Kidney (tissue), 14 donors: ENCODE data around the gene MXD1. TPM values are rescaled to one million over a fixed set of nuclear protein-coding genes. Genes with fewer than 3 reads are reported as not detected.

Source experiments
- DNase-seq, 5 donors: peaks; one replicate each; pipeline ENCODE4 v3.0.0-alpha.2; 2013 to 2020
- FAIRE-seq: peaks from 2 replicates; lab custom pipeline; 2012; peaks lifted over from hg19 to GRCh38; lab: Jason Lieb, UNC
- H3K27ac ChIP-seq, 2 donors: one replicate each; pipeline ENCODE4 v1.7.0; 2013; ENCODE audit warnings: low read depth in 2 of 2, low read length in 2 of 2, inconsistent platforms in 1 of 2
- H3K27me3 ChIP-seq: one replicate; pipeline ENCODE4 v1.7.1; 2013; ENCODE audit warnings: low read length, inconsistent platforms; ENCODE audit not compliant: control insufficient read depth, insufficient read depth
- H3K36me3 ChIP-seq, 3 donors: one replicate each; pipeline versions ENCODE4 v1.7.0 to v1.7.1; 2013; ENCODE audit warnings: low read length in 3 of 3, control low read depth in 1 of 3, inconsistent platforms in 1 of 3; ENCODE audit not compliant: insufficient read depth in 3 of 3, control insufficient read depth in 2 of 3
- H3K4me1 ChIP-seq, 3 donors: one replicate each; pipeline versions ENCODE4 v1.7.0 to v1.7.1; 2013; ENCODE audit warnings: low read length in 3 of 3, inconsistent platforms in 1 of 3, low read depth in 1 of 3; ENCODE audit not compliant: control insufficient read depth in 2 of 3, insufficient read depth in 2 of 3
- H3K4me3 ChIP-seq, 3 donors: one replicate each; pipeline versions ENCODE4 v1.7.0 to v1.8.1; 2013; ENCODE audit warnings: low read length in 3 of 3, control low read depth in 1 of 3, inconsistent platforms in 1 of 3
- H3K9ac ChIP-seq, 3 donors: one replicate each; pipeline versions ENCODE4 v1.7.0 to v1.7.1; 2013; ENCODE audit warnings: low read length in 3 of 3, control low read depth in 1 of 3, inconsistent platforms in 1 of 3
- H3K9me3 ChIP-seq, 3 donors: one replicate each; pipeline versions ENCODE4 v1.7.0 to v1.7.1; 2013; ENCODE audit warnings: low read length in 3 of 3, control low read depth in 1 of 3, inconsistent platforms in 1 of 3; ENCODE audit not compliant: control insufficient read depth in 2 of 3, insufficient read depth in 1 of 3
- intact Hi-C: fragments of 100-400 bp; cut with DNase I; formaldehyde crosslinking; loops from one replicate; pipeline ENCODE4 v1.11.1; 2022
- polyA plus RNA-seq: library from polyadenylated mRNA; stranded (reverse); fragments of 350-450 nt; fragmentation: Illumina TruSeq; extraction: RNeasy Lipid Tissue Mini Kit (QIAGEN cat#74804); gene quantifications from one replicate; pipeline ENCODE4 v1.2.3, GENCODE V29; 2014; ENCODE audit warnings: low read depth, low replicate concordance; ENCODE audit not compliant: insufficient read depth
- total RNA-seq: library from RNA; stranded (reverse); fragmentation: NEBNext Ultra II Directional; extraction: Animal tissue kit (Norgen Biotek cat#: 25700); gene quantifications from one replicate; pipeline ENCODE4 v1.2.1, GENCODE V29; 2021
- TF ChIP-seq, protein P1 (sequence below): IDR thresholded peaks from 3 replicates; pipeline ENCODE4 v1.5.1; 2012; ENCODE audit warnings: mild to moderate bottlenecking, moderate library complexity, borderline replicate concordance; ENCODE audit not compliant: insufficient read depth; ENCODE audit errors: extremely low read depth
- donor health status: control.
- donor health status: control.
- donor health status: control.
- donor health status: control.
- donor health status: control.
- donor health status: DM: yes; HTN: yes; CAD: no.
- donor health status: Normal renal cell carcinoma (clear cell type).

The MXD1 gene
- total and polyA plus RNA-seq, 2 donors from 2014 or later, result 4.9 to 13.3 TPM

DNA sequence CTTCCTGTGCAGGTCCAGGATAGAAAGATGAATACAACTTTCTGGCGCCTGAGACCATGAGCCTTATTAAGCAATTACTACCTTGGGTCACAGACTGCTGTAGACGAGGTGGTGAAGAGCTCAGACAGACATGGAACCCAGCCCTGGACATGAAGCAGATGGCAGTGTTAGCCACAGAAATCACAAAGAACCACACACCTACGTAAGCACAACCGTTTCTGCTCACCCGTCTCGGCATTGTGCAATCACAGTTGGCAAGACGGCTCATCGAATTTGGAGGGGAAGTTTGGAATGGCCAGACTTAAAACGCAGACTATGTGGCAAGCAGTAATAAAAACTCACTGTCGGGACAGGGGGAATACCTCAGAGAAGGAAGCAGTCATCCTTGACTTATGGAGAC is 70.8 kb downstream of the MXD1 start:
- intact Hi-C loops, result no loop called here
- no peaks in the 10 kb centered on the region for H3K9me3 ChIP-seq
- no peak overlapping the region for H3K9ac ChIP-seq
- TF ChIP-seq, protein P1, sequence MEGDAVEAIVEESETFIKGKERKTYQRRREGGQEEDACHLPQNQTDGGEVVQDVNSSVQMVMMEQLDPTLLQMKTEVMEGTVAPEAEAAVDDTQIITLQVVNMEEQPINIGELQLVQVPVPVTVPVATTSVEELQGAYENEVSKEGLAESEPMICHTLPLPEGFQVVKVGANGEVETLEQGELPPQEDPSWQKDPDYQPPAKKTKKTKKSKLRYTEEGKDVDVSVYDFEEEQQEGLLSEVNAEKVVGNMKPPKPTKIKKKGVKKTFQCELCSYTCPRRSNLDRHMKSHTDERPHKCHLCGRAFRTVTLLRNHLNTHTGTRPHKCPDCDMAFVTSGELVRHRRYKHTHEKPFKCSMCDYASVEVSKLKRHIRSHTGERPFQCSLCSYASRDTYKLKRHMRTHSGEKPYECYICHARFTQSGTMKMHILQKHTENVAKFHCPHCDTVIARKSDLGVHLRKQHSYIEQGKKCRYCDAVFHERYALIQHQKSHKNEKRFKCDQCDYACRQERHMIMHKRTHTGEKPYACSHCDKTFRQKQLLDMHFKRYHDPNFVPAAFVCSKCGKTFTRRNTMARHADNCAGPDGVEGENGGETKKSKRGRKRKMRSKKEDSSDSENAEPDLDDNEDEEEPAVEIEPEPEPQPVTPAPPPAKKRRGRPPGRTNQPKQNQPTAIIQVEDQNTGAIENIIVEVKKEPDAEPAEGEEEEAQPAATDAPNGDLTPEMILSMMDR, result no peak
- no peaks in the 10 kb centered on the region for H3K4me1 ChIP-seq
- H3K27me3 ChIP-seq, result no peaks in the 10 kb centered on the region
- H3K36me3 ChIP-seq, result no peaks in the 10 kb centered on the region
- FAIRE-seq (no peak), DNase-seq (no peak)
- H3K27ac ChIP-seq, result no peak overlapping the region
- no peak overlapping the region for H3K4me3 ChIP-seq

- Histone ChIP-seq H3K27ac (no peak overlapping the region), H3K4me3 (no peak overlapping the region), H3K9ac (no peak overlapping the region), H3K9me3 (no peaks in the 10 kb centered on the region), H3K36me3 (no peaks in the 10 kb centered on the region), H3K4me1 (no peaks in the 10 kb centered on the region), H3K27me3 (no peaks in the 10 kb centered on the region)
- intact Hi-C loops, result no loop called here
- DNase-seq (no peak), FAIRE-seq (no peak)
- TF ChIP-seq, protein P1, result no peak
Observed at GRCh38 chr2:69986691-69987090, 71.8 kb downstream of the MXD1 start.

DNA sequence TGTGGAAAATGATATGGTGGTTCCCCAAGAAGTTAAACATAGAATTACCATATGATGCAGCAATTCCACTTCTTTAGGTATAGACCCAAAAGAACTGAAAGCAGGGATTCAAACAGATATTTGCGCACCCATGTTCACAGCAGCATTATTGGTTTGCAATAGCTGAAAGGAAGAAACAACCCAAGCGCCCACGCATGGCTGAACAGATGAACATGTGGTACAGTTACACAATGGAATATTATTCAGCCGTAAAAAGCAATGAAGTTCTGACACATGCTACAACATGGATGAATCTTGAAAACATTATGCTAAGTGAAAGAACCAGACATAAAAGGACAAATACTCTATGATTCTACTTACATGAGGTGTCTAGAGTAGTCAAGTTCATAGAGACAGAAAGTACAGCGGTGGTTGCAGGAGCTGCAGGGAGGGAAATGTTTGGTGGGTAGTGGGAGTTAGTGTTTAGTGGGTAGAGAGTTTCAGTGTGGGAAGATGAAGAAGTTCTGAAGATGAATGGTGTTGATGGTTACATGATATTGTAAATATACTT is 73.3 kb downstream of the MXD1 start:
- FAIRE-seq (no peak), DNase-seq (no peak)
- TF ChIP-seq, protein P1, result no peak
- H3K4me3 ChIP-seq, result no peak overlapping the region
- intact Hi-C loops, result no loop called here
- no peaks in the 10 kb centered on the region for H3K27me3 ChIP-seq
- no peaks in the 10 kb centered on the region for H3K9me3 ChIP-seq
- H3K9ac ChIP-seq, result no peak overlapping the region
- H3K27ac ChIP-seq, result no peak overlapping the region
- H3K36me3 ChIP-seq, result no peaks in the 10 kb centered on the region
- no peaks in the 10 kb centered on the region for H3K4me1 ChIP-seq

- FAIRE-seq, result no peak
- H3K9ac ChIP-seq, result no peak overlapping the region
- TF ChIP-seq, protein P1, result no peak
Observed at GRCh38 chr2:69989009-69989408, 74.1 kb downstream of the MXD1 start.

More at GRCh38 chr2:69989009-69989408, 74.1 kb downstream of the MXD1 start:
- no peak for DNase-seq
- intact Hi-C loops, result no loop called here
- Histone ChIP-seq H3K27me3 (no peaks in the 10 kb centered on the region), H3K4me3 (no peak overlapping the region), H3K36me3 (no peaks in the 10 kb centered on the region), H3K27ac (no peak overlapping the region), H3K4me1 (no peaks in the 10 kb centered on the region), H3K9me3 (no peaks in the 10 kb centered on the region)
